ENCODE results near the gene C11orf52. TPM values are rescaled to one million over a fixed set of nuclear protein-coding genes. Genes with fewer than 3 reads are reported as not detected.

C11orf52 gene
- total and polyA plus RNA-seq, 10 donors = 0.32 to 1.5 (median 0.63) TPM; not detected in 2

DNA sequence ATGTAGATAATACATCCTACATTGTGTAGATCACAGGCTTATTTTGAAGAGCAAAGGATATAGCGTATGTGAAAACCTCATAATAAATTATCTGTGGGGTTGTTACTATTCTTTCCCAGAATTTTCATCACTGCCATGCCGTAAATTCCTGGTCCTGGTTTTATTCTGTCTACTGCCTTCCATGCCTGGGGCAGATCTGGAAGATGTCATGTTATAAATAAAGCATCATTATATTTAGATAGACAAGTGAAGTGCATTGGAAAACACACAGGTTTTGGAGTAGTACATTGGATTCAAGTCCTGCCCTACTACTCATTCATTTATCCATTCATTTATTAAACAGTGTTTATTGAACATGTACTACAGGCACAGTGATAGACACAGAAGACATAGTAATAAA, 2.2 kb downstream of the C11orf52 start:
- 70 to 98% (median 92%) methylated on average over 2 of the region's 2 CpGs for WGBS, 5 donors

DNA sequence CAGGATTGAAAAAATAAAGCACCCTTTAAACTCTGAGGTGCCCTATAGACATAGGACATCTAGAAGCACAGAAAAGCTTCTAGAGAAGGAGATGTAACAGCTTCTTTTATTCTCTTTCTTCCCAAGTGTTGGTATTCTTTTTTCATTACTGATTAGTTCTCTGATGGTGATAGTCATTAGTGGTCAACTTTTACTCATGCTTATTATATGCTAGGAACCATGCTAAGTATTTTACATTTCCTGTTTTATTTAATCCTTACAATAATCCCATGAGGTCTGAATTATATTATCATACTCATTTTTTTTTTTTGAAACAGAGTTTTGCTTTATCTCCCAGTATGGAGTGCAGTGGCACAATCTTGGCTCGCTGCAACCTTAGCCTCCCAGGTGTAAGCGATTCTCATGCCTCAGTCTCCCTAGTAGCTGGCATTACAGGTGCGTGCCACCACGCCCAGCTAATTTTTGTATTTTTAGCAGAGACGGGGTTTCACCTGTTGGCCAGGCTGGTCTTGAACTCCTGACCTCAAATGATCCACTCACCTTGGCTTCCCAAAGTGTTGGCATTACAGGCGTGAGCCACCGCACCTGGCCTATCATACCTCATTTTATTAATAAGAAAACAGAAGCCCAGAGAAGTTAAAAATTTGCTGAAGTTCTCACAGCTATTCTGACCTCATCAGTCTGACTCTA, 3.0 kb downstream of the C11orf52 start:
- H3K4me1 ChIP-seq = peaks cover 0 to 20% (median 6%) of the 10 kb centered on the region in 6 donors

More for the DNA sequence above, 2.2 kb downstream of the C11orf52 start:
- Histone ChIP-seq H3K9me3 (no peaks in the 10 kb centered on the region), H3K4me1 (peaks cover 0 to 12% (median 0%) of the 10 kb centered on the region in 6 donors), H3K4me3 (no peak overlapping the region), H3K27ac (no peak overlapping the region), H3K27me3 (replicated peaks in 1 of 7) (peaks cover 0 to 6% (median 0%) of the 10 kb centered on the region in 7 donors), H3K36me3 (no peaks in the 10 kb centered on the region)
- no peak for DNase-seq
- intact Hi-C loops (cut with DNase I; ENCODE audit: low total_unique reads) = no loop called here
- TF ChIP-seq POLR2AphosphoS5 (IDR thresholded peaks at IDR 0.05) = no peak
- TF ChIP-seq POLR2A (IDR thresholded peaks at IDR 0.05) = no peak
- TF ChIP-seq, protein P1, sequence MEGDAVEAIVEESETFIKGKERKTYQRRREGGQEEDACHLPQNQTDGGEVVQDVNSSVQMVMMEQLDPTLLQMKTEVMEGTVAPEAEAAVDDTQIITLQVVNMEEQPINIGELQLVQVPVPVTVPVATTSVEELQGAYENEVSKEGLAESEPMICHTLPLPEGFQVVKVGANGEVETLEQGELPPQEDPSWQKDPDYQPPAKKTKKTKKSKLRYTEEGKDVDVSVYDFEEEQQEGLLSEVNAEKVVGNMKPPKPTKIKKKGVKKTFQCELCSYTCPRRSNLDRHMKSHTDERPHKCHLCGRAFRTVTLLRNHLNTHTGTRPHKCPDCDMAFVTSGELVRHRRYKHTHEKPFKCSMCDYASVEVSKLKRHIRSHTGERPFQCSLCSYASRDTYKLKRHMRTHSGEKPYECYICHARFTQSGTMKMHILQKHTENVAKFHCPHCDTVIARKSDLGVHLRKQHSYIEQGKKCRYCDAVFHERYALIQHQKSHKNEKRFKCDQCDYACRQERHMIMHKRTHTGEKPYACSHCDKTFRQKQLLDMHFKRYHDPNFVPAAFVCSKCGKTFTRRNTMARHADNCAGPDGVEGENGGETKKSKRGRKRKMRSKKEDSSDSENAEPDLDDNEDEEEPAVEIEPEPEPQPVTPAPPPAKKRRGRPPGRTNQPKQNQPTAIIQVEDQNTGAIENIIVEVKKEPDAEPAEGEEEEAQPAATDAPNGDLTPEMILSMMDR (IDR thresholded peaks at IDR 0.05 in 8 of 11, conservative IDR thresholded peaks at IDR 0.05 in 3 of 11) = no peak

DNA sequence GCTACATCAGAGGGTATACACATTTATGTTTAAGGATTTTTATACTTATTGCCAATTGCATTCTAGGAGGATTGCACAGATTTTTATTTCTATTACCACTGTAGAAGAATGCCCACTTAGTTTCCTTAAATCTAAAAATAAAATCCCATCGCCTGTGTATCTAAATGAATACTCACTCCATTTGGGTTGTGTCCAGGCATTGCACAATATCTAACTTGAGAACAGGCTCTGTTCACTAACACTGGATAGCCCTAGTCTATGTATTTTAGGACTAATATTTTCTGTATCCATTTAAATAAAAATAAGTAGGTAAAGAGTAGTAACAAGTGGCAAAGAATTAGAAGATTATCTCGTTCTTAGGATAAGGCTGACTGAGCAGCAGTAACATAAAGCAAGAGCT, 4.1 kb downstream of the C11orf52 start:
- peak overlapping the region in 5 of 8 donors; percentile 43 to 71 (median 62) for H3K27ac ChIP-seq
- peaks cover 5 to 28% (median 13%) of the 10 kb centered on the region in 6 donors for H3K4me1 ChIP-seq
- TF ChIP-seq POLR2AphosphoS5 (IDR thresholded peaks at IDR 0.05) (no peak), POLR2A (IDR thresholded peaks at IDR 0.05) (no peak)
- TF ChIP-seq, protein P1 (IDR thresholded peaks at IDR 0.05 in 8 of 11, conservative IDR thresholded peaks at IDR 0.05 in 3 of 11) = no peak
- peaks cover 0 to 6% (median 0%) of the 10 kb centered on the region in 7 donors for H3K27me3 ChIP-seq (replicated peaks in 1 of 7)
- no peak overlapping the region for H3K4me3 ChIP-seq
- DNase-seq = no peak
- H3K9me3 ChIP-seq = no peaks in the 10 kb centered on the region
- WGBS, 5 donors = 20 to 31% (median 21%) methylated on average over 2 of the region's 2 CpGs
- H3K36me3 ChIP-seq = no peaks in the 10 kb centered on the region
- intact Hi-C loops (cut with DNase I; ENCODE audit: low total_unique reads) = no loop called here

More for the DNA sequence above, 3.0 kb downstream of the C11orf52 start:
- Histone ChIP-seq H3K9me3 (no peaks in the 10 kb centered on the region), H3K4me3 (no peak overlapping the region), H3K27ac (no peak overlapping the region), H3K27me3 (replicated peaks in 1 of 7) (peaks cover 0 to 6% (median 0%) of the 10 kb centered on the region in 7 donors), H3K36me3 (no peaks in the 10 kb centered on the region)
- TF ChIP-seq POLR2A (IDR thresholded peaks at IDR 0.05) = no peak
- TF ChIP-seq, protein P1 (IDR thresholded peaks at IDR 0.05 in 8 of 11, conservative IDR thresholded peaks at IDR 0.05 in 3 of 11) = no peak
- WGBS, 5 donors = 83 to 98% (median 93%) methylated on average over 7 of the region's 7 CpGs
- intact Hi-C loops (cut with DNase I; ENCODE audit: low total_unique reads) = no loop called here
- DNase-seq = no peak

DNA sequence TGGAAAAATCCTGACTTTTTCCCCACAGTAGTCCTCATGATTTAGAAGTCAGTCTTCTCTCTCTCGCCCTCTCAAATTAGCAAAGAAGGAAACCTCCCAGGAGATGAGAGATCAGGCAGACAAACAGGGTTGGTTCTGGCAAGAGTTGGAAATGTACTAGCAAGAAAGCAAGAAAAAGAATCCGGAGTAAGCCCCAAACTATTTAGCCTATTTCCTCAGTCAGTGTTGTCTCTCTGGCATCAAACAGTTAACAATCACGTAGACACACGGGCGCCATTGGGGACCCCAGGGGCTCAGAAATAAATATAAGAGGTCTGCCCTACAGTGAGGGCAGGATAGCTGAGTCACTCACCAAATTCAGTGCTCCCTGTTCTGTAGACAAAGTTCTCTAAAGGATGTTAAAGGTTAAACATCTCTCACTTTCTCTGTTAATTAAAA, 4.7 kb downstream of the C11orf52 start:
- 39 to 65% (median 61%) methylated on average over 5 of the region's 5 CpGs for WGBS, 5 donors
- no peak for DNase-seq
- no peaks in the 10 kb centered on the region for H3K36me3 ChIP-seq
- H3K9me3 ChIP-seq = no peaks in the 10 kb centered on the region
- peaks cover 5 to 32% (median 14%) of the 10 kb centered on the region in 6 donors for H3K4me1 ChIP-seq
- TF ChIP-seq POLR2A (IDR thresholded peaks at IDR 0.05) = no peak
- TF ChIP-seq, protein P1 (IDR thresholded peaks at IDR 0.05 in 8 of 11, conservative IDR thresholded peaks at IDR 0.05 in 3 of 11) = no peak
- TF ChIP-seq POLR2AphosphoS5 (IDR thresholded peaks at IDR 0.05) = no peak
- H3K27ac ChIP-seq = peak overlapping the region in 5 of 8 donors; percentile 43 to 71 (median 62)
- H3K4me3 ChIP-seq = no peak overlapping the region
- H3K27me3 ChIP-seq (replicated peaks in 1 of 7) = peaks cover 0 to 6% (median 0%) of the 10 kb centered on the region in 7 donors
- intact Hi-C loops (cut with DNase I; ENCODE audit: low total_unique reads) = no loop called here

All from spleen (tissue), 11 donors.